Measurements from ENCODE around the gene PRKN. TPM values are rescaled to one million over a fixed set of nuclear protein-coding genes. Genes with fewer than 3 reads are reported as not detected.

The PRKN gene
- total and polyA plus RNA-seq, 10 donors, result 0.23 to 14.1 (median 7.0) TPM

- H3K36me3 ChIP-seq, result no peaks in the 10 kb centered on the region
- no peak overlapping the region for H3K4me3 ChIP-seq
- 87 to 99% (median 89%) methylated on average over 4 of the region's 4 CpGs for WGBS, 5 donors
- H3K9me3 ChIP-seq, result peaks cover 0 to 13% (median 9%) of the 10 kb centered on the region in 8 donors
- H3K27ac ChIP-seq, result no peak overlapping the region
- no peak for DNase-seq
- H3K27me3 ChIP-seq (replicated peaks in 1 of 7), result no peaks in the 10 kb centered on the region
- TF ChIP-seq CTCF (IDR thresholded peaks at IDR 0.05 in 8 of 11, conservative IDR thresholded peaks at IDR 0.05 in 3 of 11) (no peak), POLR2A (IDR thresholded peaks at IDR 0.05) (no peak), POLR2AphosphoS5 (IDR thresholded peaks at IDR 0.05) (no peak)
- H3K4me1 ChIP-seq, result no peaks in the 10 kb centered on the region
- intact Hi-C loops (cut with DNase I; ENCODE audit: low total_unique reads), result no loop called here
These were observed 939.0 kb downstream of the PRKN start for GRCh38 chr6:161788531-161788930.

- Histone ChIP-seq H3K4me3 (no peak overlapping the region), H3K27me3 (replicated peaks in 1 of 7) (no peaks in the 10 kb centered on the region), H3K9me3 (no peaks in the 10 kb centered on the region), H3K36me3 (no peaks in the 10 kb centered on the region), H3K27ac (no peak overlapping the region), H3K4me1 (peaks cover 0 to 5% (median 0%) of the 10 kb centered on the region in 6 donors)
- TF ChIP-seq CTCF (IDR thresholded peaks at IDR 0.05 in 8 of 11, conservative IDR thresholded peaks at IDR 0.05 in 3 of 11), result no peak
- no peak for DNase-seq
- intact Hi-C loops (cut with DNase I; ENCODE audit: low total_unique reads), result no loop called here
- WGBS, 5 donors, result 61 to 87% (median 75%) methylated on average over 7 of the region's 7 CpGs
These were observed 955.4 kb downstream of the PRKN start for GRCh38 chr6:161772176-161772575.

GRCh38 chr6:161761966-161762365 is 965.6 kb downstream of the PRKN start:
- no peak overlapping the region for H3K4me3 ChIP-seq
- DNase-seq, result no peak
- H3K4me1 ChIP-seq, result no peaks in the 10 kb centered on the region
- H3K9me3 ChIP-seq, result no peaks in the 10 kb centered on the region
- WGBS, 5 donors, result 83 to 89% (median 85%) methylated on average over 6 of the region's 6 CpGs
- intact Hi-C loops (cut with DNase I; ENCODE audit: low total_unique reads), result no loop called here
- H3K27me3 ChIP-seq (replicated peaks in 1 of 7), result no peaks in the 10 kb centered on the region
- H3K36me3 ChIP-seq, result no peaks in the 10 kb centered on the region
- TF ChIP-seq CTCF (IDR thresholded peaks at IDR 0.05 in 8 of 11, conservative IDR thresholded peaks at IDR 0.05 in 3 of 11) (no peak), POLR2A (IDR thresholded peaks at IDR 0.05) (no peak), POLR2AphosphoS5 (IDR thresholded peaks at IDR 0.05) (no peak)
- no peak overlapping the region for H3K27ac ChIP-seq

GRCh38 chr6:161755080-161755479 is 972.5 kb downstream of the PRKN start:
- H3K27ac ChIP-seq, result no peak overlapping the region
- no peak for DNase-seq
- WGBS, 5 donors, result 69 to 82% (median 71%) methylated on average over 5 of the region's 5 CpGs
- H3K9me3 ChIP-seq, result no peaks in the 10 kb centered on the region
- H3K36me3 ChIP-seq, result no peaks in the 10 kb centered on the region
- H3K27me3 ChIP-seq (replicated peaks in 1 of 7), result no peaks in the 10 kb centered on the region
- TF ChIP-seq CTCF (IDR thresholded peaks at IDR 0.05 in 8 of 11, conservative IDR thresholded peaks at IDR 0.05 in 3 of 11) (no peak), POLR2A (IDR thresholded peaks at IDR 0.05) (no peak), POLR2AphosphoS5 (IDR thresholded peaks at IDR 0.05) (no peak)
- H3K4me1 ChIP-seq, result no peaks in the 10 kb centered on the region
- no peak overlapping the region for H3K4me3 ChIP-seq
- intact Hi-C loops (cut with DNase I; ENCODE audit: low total_unique reads), result no loop called here
